ENCODE results near the gene KAZN.
"Not testable (repeated sequence)": the region's sequence is repeated elsewhere in the genome, so short reads cannot be mapped to it uniquely, and the experiment has no call there.

The KAZN gene

DNA sequence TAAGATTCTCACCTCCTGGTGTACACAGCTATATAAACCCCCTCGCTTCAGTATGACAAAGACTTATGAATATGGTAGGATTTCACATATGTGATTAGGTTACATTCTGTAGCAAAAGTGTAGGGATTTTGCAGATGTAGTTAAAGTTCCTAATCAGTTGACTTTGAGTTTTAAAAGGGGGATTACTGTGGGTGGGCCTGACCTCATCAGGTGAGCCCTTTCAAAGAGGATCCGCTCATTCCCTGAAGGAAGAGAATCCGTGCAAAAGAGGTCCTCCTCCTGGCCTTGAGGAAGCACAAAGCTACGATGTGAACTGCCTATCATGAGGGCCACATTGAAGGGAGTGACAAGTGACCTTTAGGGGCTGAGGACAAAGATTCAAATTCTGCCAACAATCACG is 30.6 kb upstream of the KAZN start:
- Histone ChIP-seq H3K27ac (ENCODE audit: low read depth, low read length) (no peak overlapping the region), H3K9ac (ENCODE audit: low read depth in 1 of 2, low read length in 2 of 2) (no peak overlapping the region), H3K9me3 (ENCODE audit: control insufficient read depth in 1 of 2, low read length in 2 of 2) (peaks cover 0 to 5% of the 10 kb centered on the region in 2 donors), H3K36me3 (ENCODE audit: control insufficient read depth in 1 of 2, insufficient read depth in 2 of 2, low read length in 2 of 2) (no peaks in the 10 kb centered on the region), H3K27me3 (ENCODE audit: control insufficient read depth in 1 of 2, insufficient read depth in 2 of 2, low read length in 2 of 2) (no peaks in the 10 kb centered on the region), H3K4me1 (ENCODE audit: control insufficient read depth in 1 of 2, insufficient read depth in 2 of 2, low read length in 2 of 2) (no peaks in the 10 kb centered on the region), H3K4me3 (ENCODE audit: low read depth in 1 of 2, low read length in 2 of 2) (no peak overlapping the region)

DNA sequence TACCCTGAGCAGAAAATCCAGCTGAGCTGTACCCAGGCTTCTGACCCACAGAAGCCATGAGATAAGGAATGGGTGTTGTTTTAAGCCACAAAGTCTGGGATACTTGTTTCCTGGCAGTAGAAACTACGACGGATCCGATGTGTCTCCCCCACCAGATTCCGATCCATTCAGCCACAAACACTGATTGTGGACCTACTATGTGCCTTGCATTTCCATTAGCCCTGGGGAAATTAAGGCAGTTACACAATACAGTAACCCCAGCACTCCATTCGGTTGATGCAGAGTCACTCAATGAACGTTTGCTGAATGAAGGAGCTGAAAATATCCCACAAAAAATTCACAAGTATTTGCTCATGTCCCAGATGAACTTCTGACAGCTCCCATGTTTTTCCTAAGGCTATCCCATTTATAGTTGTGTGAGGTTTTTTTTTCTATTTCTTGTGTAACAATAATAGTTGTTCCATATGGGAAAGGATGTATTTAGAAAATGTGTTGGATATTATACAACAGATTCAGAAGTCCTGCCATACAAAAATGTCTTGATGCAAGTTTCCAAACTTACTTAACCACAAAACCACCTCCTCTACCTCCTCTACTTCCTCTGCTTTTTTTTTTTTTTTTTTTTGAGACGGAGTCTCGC is 29.6 kb upstream of the KAZN start:
- Histone ChIP-seq H3K4me1 (ENCODE audit: control insufficient read depth in 1 of 2, insufficient read depth in 2 of 2, low read length in 2 of 2) (no peaks in the 10 kb centered on the region), H3K36me3 (ENCODE audit: control insufficient read depth in 1 of 2, insufficient read depth in 2 of 2, low read length in 2 of 2) (no peaks in the 10 kb centered on the region), H3K9me3 (ENCODE audit: control insufficient read depth in 1 of 2, low read length in 2 of 2) (peaks cover 0 to 5% of the 10 kb centered on the region in 2 donors), H3K4me3 (ENCODE audit: low read depth in 1 of 2, low read length in 2 of 2) (no peak overlapping the region), H3K27me3 (ENCODE audit: control insufficient read depth in 1 of 2, insufficient read depth in 2 of 2, low read length in 2 of 2) (no peaks in the 10 kb centered on the region), H3K27ac (ENCODE audit: low read depth, low read length) (no peak overlapping the region), H3K9ac (ENCODE audit: low read depth in 1 of 2, low read length in 2 of 2) (no peak overlapping the region)

DNA sequence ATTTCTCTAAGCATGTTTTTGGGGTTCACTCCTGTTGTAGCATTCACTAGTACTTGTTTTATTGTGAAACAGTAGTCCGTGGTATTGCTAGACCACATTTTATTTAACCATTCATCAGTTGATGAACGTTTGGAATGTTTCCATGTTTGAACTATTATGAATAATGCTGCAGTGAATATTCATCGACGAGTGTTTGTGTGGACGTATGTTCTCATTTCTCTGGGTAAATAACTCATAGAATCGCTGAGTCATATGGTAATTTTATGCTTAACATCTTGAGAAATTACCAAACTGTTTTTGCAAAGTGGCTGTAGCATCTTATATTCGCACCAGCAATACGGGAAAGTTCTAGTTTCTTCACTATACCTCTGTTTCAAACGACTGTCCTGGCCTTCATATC is 28.0 kb upstream of the KAZN start:
- Histone ChIP-seq H3K4me3 (ENCODE audit: low read depth in 1 of 2, low read length in 2 of 2) (no peak overlapping the region), H3K9ac (ENCODE audit: low read depth in 1 of 2, low read length in 2 of 2) (no peak overlapping the region), H3K4me1 (ENCODE audit: control insufficient read depth in 1 of 2, insufficient read depth in 2 of 2, low read length in 2 of 2) (no peaks in the 10 kb centered on the region), H3K27ac (ENCODE audit: low read depth, low read length) (no peak overlapping the region), H3K9me3 (ENCODE audit: control insufficient read depth in 1 of 2, low read length in 2 of 2) (peaks cover 0 to 5% of the 10 kb centered on the region in 2 donors), H3K36me3 (ENCODE audit: control insufficient read depth in 1 of 2, insufficient read depth in 2 of 2, low read length in 2 of 2) (no peaks in the 10 kb centered on the region), H3K27me3 (ENCODE audit: control insufficient read depth in 1 of 2, insufficient read depth in 2 of 2, low read length in 2 of 2) (no peaks in the 10 kb centered on the region)

DNA sequence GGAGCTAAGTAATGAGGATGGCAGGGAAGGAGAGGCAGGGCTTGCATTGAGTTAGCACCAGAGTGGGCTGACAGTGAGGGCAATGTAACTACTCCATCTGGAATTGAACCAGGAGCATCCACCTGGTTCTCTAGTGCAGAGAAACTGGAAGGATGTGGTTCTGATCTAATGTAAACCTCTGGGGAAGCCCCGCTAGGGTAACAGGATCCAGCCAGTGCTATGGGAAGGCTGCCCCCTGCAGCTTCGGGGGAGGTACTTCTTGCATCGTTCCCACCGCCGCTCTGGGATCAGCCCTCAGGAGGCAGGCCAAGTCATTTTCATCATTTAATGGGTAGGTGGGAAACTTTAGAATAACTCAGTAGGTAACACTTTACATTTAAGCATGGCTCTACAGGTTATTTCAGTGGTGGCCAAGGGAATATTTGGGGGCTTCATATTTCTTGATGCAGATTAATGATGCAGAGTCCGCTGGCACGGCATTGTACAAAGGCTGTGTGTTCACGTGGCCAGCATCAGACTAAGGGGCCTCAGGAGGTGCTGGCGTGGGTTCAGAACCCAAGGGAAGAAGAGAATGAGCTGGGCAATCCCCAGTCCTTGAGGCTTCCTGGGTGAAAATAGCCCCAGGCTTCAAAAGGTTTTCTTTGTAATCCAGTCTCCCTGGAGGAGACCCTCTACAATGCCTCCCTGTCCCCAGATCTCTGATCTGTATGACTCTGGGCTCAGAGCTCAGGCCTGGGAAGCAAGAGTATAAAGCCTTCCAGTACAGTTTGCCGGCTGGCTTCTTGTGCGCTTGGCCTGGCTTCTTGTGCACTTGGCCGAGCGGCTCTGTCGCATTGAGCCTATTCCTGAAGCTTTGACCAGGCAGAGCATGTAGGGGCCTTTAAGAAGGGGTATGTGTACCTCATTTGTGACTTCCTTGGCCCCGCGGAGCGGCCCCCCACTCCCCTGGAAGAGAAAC is 26.4 kb upstream of the KAZN start:
- no peak overlapping the region for H3K4me3 ChIP-seq (ENCODE audit: low read depth in 1 of 2, low read length in 2 of 2)
- no peaks in the 10 kb centered on the region for H3K4me1 ChIP-seq (ENCODE audit: control insufficient read depth in 1 of 2, insufficient read depth in 2 of 2, low read length in 2 of 2)
- H3K27ac ChIP-seq (ENCODE audit: low read depth, low read length), result no peak overlapping the region
- H3K36me3 ChIP-seq (ENCODE audit: control insufficient read depth in 1 of 2, insufficient read depth in 2 of 2, low read length in 2 of 2), result no peaks in the 10 kb centered on the region
- H3K27me3 ChIP-seq (ENCODE audit: control insufficient read depth in 1 of 2, insufficient read depth in 2 of 2, low read length in 2 of 2), result no peaks in the 10 kb centered on the region
- H3K9ac ChIP-seq (ENCODE audit: low read depth in 1 of 2, low read length in 2 of 2), result no peak overlapping the region
- no peaks in the 10 kb centered on the region for H3K9me3 ChIP-seq (ENCODE audit: control insufficient read depth in 1 of 2, low read length in 2 of 2)

DNA sequence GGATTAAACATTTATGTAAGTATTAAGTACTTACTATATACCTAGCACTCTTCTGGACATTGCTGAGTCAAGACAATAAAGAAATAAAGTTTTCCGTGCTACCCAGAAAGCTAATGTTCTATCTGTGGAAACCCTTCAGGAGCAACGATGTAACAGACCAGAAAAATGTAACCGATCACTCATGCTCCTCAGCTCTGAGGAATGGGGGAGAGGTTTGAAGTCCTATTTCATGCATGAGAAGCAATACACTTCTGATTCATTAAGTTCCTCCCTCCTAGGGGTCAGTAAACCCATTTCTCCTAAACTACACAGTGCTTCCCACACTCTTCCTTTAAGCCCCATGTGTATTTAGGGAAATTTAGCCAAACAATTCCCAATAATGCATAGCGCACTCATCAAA is 25.6 kb upstream of the KAZN start:
- H3K9me3 ChIP-seq (ENCODE audit: control insufficient read depth in 1 of 2, low read length in 2 of 2), result no peaks in the 10 kb centered on the region
- no peak overlapping the region for H3K4me3 ChIP-seq (ENCODE audit: low read depth in 1 of 2, low read length in 2 of 2)
- no peak overlapping the region for H3K27ac ChIP-seq (ENCODE audit: low read depth, low read length)
- no peak overlapping the region for H3K9ac ChIP-seq (ENCODE audit: low read depth in 1 of 2, low read length in 2 of 2)
- no peaks in the 10 kb centered on the region for H3K36me3 ChIP-seq (ENCODE audit: control insufficient read depth in 1 of 2, insufficient read depth in 2 of 2, low read length in 2 of 2)
- no peaks in the 10 kb centered on the region for H3K27me3 ChIP-seq (ENCODE audit: control insufficient read depth in 1 of 2, insufficient read depth in 2 of 2, low read length in 2 of 2)
- H3K4me1 ChIP-seq (ENCODE audit: control insufficient read depth in 1 of 2, insufficient read depth in 2 of 2, low read length in 2 of 2), result no peaks in the 10 kb centered on the region

DNA sequence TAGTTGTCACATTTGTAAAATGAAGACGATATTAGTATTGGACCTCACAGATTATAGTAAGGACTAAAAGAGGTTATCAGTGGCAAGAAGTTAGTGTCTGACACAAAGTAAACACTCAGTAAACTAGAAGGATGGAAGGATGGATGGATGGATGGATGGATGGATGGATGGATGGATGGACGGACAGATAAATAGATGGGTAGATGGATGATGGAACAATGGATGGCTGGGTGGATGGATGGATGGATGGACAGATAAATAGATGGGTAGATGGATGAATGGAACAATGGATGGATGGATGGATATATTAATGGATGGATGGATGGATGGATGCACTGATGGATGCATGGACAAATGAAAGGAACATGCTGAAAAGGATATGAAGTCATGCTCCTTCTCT is 22.3 kb upstream of the KAZN start:
- H3K36me3 ChIP-seq (ENCODE audit: control insufficient read depth in 1 of 2, insufficient read depth in 2 of 2, low read length in 2 of 2), result no peaks in the 10 kb centered on the region
- no peaks in the 10 kb centered on the region for H3K9me3 ChIP-seq (ENCODE audit: control insufficient read depth in 1 of 2, low read length in 2 of 2)
- H3K4me1 ChIP-seq (ENCODE audit: control insufficient read depth in 1 of 2, insufficient read depth in 2 of 2, low read length in 2 of 2), result no peaks in the 10 kb centered on the region

DNA sequence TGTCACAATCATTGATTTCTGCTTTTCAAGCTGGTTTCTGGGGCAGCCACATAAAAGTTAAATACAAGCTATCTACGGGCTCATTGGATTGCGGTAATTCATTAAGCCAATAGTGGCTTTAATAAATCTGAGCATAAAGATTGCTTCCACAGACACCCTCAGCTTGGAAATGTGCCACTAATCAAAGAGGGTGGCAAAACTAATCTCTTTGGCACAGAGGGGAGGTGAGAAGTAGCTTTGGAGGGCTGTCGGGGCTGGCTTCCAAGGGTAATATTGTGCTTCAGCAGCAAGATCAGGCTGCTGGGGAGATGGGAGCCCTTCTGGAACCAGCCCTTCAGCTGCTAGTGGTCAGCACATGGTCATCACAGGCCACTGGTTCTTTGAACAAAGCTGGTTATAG is 21.2 kb upstream of the KAZN start:
- H3K36me3 ChIP-seq (ENCODE audit: control insufficient read depth in 1 of 2, insufficient read depth in 2 of 2, low read length in 2 of 2), result no peaks in the 10 kb centered on the region
- H3K27ac ChIP-seq (ENCODE audit: low read depth, low read length), result no peak overlapping the region
- H3K4me1 ChIP-seq (ENCODE audit: control insufficient read depth in 1 of 2, insufficient read depth in 2 of 2, low read length in 2 of 2), result no peaks in the 10 kb centered on the region
- H3K9ac ChIP-seq (ENCODE audit: low read depth in 1 of 2, low read length in 2 of 2), result no peak overlapping the region
- H3K27me3 ChIP-seq (ENCODE audit: control insufficient read depth in 1 of 2, insufficient read depth in 2 of 2, low read length in 2 of 2), result no peaks in the 10 kb centered on the region
- no peak overlapping the region for H3K4me3 ChIP-seq (ENCODE audit: low read depth in 1 of 2, low read length in 2 of 2)
- no peaks in the 10 kb centered on the region for H3K9me3 ChIP-seq (ENCODE audit: control insufficient read depth in 1 of 2, low read length in 2 of 2)

More for the DNA sequence above, 22.3 kb upstream of the KAZN start:
- Histone ChIP-seq H3K27me3 (ENCODE audit: control insufficient read depth in 1 of 2, insufficient read depth in 2 of 2, low read length in 2 of 2) (no peaks in the 10 kb centered on the region), H3K4me3 (ENCODE audit: low read depth in 1 of 2, low read length in 2 of 2) (no peak overlapping the region), H3K27ac (ENCODE audit: low read depth, low read length) (no peak overlapping the region), H3K9ac (ENCODE audit: low read depth in 1 of 2, low read length in 2 of 2) (no peak overlapping the region)

DNA sequence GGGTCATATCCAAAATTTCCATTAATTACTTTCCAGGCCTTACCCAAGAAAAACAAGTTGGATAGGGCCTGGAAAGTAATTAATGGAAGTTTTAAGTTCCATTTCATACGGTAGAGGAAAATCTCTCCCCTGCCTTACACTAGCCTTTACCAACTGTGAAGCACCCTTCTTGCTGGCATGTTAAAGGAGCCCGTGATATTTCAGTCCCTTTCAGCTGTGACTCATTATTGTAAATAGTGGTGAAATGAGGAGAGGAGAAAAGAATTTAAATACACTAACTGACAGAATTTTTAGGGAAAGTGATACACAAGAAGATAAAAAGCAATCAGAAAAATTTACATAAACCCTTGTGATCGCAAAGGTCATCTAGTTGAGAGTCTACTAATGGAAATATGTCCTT is 20.3 kb upstream of the KAZN start:
- no peak overlapping the region for H3K9ac ChIP-seq (ENCODE audit: low read depth in 1 of 2, low read length in 2 of 2)
- no peaks in the 10 kb centered on the region for H3K9me3 ChIP-seq (ENCODE audit: control insufficient read depth in 1 of 2, low read length in 2 of 2)
- H3K27me3 ChIP-seq (ENCODE audit: control insufficient read depth in 1 of 2, insufficient read depth in 2 of 2, low read length in 2 of 2), result no peaks in the 10 kb centered on the region
- no peak overlapping the region for H3K27ac ChIP-seq (ENCODE audit: low read depth, low read length)
- H3K4me1 ChIP-seq (ENCODE audit: control insufficient read depth in 1 of 2, insufficient read depth in 2 of 2, low read length in 2 of 2), result no peaks in the 10 kb centered on the region
- no peaks in the 10 kb centered on the region for H3K36me3 ChIP-seq (ENCODE audit: control insufficient read depth in 1 of 2, insufficient read depth in 2 of 2, low read length in 2 of 2)
- H3K4me3 ChIP-seq (ENCODE audit: low read depth in 1 of 2, low read length in 2 of 2), result no peak overlapping the region

DNA sequence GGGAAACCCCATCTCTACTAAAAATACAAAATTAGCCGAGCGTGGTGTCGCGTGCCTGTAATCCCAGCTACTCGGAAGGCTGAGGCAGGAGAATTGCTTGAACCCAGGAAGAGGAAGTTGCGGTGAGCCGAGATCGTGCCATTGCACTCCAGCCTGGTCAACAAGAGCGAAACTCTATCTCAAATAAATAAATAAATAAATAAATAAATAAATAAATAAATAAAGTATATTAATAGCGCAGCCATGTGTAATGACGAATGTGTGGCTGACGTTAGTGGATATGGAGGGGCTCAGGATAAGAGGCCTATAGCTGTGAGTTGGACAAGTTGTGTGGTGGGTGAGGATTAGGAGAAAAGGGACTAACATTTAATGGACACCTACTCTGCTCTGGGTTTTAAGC is 18.2 kb upstream of the KAZN start:
- H3K36me3 ChIP-seq (ENCODE audit: control insufficient read depth in 1 of 2, insufficient read depth in 2 of 2, low read length in 2 of 2); H3K9me3 ChIP-seq (ENCODE audit: control insufficient read depth in 1 of 2, low read length in 2 of 2); H3K4me3 ChIP-seq (ENCODE audit: low read depth in 1 of 2, low read length in 2 of 2); H3K4me1 ChIP-seq (ENCODE audit: control insufficient read depth in 1 of 2, insufficient read depth in 2 of 2, low read length in 2 of 2); H3K27ac ChIP-seq (ENCODE audit: low read depth, low read length); H3K9ac ChIP-seq (ENCODE audit: low read depth in 1 of 2, low read length in 2 of 2); H3K27me3 ChIP-seq (ENCODE audit: control insufficient read depth in 1 of 2, insufficient read depth in 2 of 2, low read length in 2 of 2): not testable (repeated sequence)

DNA sequence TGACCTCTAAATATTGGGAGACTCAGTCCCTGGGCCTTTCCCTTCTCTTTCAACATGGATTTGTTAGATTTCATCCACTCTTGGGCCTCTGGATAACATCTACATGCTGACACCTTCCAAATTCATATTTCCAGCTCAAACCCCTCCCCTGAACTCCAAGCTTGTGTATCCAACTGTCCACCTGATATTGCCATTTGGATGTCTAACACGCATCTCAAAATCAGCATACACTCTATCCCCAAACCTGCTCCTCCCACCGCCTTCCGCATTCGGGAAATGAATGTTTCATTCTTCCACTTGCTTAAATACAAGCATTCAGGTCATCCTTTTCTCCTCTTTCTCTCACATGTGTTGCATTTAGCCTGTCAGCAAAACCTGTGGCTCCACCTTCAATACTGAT is 17.5 kb upstream of the KAZN start:
- Histone ChIP-seq H3K36me3 (ENCODE audit: control insufficient read depth in 1 of 2, insufficient read depth in 2 of 2, low read length in 2 of 2) (no peaks in the 10 kb centered on the region), H3K27ac (ENCODE audit: low read depth, low read length) (no peak overlapping the region), H3K4me1 (ENCODE audit: control insufficient read depth in 1 of 2, insufficient read depth in 2 of 2, low read length in 2 of 2) (no peaks in the 10 kb centered on the region), H3K4me3 (ENCODE audit: low read depth in 1 of 2, low read length in 2 of 2) (no peak overlapping the region), H3K9ac (ENCODE audit: low read depth in 1 of 2, low read length in 2 of 2) (no peak overlapping the region), H3K9me3 (ENCODE audit: control insufficient read depth in 1 of 2, low read length in 2 of 2) (no peaks in the 10 kb centered on the region), H3K27me3 (ENCODE audit: control insufficient read depth in 1 of 2, insufficient read depth in 2 of 2, low read length in 2 of 2) (no peaks in the 10 kb centered on the region)
